ENCODE measurements around the gene PGAM2.
A peak's percentile ranks its signal among the peaks of the same experiment; 100 is the strongest.
"Not testable (repeated sequence)": the region's sequence is repeated elsewhere in the genome, so short reads cannot be mapped to it uniquely, and the experiment has no call there.

The PGAM2 gene

DNA sequence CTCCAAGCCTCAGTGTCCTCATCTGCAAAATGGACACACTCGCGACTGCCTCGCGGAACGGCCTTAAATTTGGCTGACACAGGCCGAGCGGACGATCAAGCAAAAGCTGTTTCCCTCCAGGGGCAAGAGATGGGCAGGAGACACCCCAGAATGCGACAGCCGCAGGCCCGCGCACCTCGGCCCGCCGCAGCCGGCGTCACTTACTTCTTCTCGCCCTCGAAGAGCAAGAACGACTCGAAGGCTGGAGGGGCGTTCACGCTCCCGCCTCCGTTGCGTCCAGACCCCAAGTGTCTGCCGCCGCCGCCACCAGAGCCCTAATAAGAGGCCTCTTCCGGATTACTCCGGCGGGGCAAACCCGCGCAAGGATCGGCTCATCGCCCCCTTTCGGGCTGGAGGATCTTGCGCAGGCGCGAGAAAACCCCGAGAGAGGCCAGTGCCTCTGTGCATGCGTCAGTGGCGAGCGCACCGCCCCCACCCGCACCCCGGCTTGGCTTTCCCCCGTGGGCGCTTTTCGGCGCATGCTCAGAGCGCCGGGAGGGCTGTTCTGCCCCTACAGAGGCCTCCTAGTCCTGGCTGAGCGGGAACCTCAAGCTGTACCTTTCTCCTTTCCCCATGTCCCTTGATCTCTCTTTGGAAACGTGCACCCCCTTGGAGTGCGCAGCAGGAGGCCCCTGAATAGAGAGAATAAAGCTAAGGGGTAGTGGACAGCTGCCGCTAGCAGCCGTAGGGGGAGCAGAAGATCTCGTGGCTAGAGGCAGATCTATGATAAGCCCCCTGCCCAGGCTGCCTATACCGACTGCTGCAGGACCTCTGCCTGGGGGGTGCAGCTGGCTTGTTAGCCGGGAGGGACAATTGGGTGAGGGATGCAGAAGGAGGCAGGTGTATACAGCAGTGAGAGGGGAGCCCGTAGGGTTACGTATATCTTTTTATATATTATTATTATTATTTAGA is 46.2 kb downstream of the PGAM2 start:
- peak; percentile 99 for DNase-seq

GRCh38 chr7:44015090-44015489 is 50.3 kb downstream of the PGAM2 start:
- DNase-seq = not testable (repeated sequence)
